NCI-H510A (cell line): ENCODE results near the gene LRP11.
A peak's percentile ranks its signal among the peaks of the same experiment; 100 is the strongest.
"Not testable (repeated sequence)": the region's sequence is repeated elsewhere in the genome, so short reads cannot be mapped to it uniquely, and the experiment has no call there.

Source experiments
- DNase-seq: peaks from one replicate; lab custom pipeline; 2025; lab: John Stamatoyannopoulos, UW

The LRP11 gene

DNA sequence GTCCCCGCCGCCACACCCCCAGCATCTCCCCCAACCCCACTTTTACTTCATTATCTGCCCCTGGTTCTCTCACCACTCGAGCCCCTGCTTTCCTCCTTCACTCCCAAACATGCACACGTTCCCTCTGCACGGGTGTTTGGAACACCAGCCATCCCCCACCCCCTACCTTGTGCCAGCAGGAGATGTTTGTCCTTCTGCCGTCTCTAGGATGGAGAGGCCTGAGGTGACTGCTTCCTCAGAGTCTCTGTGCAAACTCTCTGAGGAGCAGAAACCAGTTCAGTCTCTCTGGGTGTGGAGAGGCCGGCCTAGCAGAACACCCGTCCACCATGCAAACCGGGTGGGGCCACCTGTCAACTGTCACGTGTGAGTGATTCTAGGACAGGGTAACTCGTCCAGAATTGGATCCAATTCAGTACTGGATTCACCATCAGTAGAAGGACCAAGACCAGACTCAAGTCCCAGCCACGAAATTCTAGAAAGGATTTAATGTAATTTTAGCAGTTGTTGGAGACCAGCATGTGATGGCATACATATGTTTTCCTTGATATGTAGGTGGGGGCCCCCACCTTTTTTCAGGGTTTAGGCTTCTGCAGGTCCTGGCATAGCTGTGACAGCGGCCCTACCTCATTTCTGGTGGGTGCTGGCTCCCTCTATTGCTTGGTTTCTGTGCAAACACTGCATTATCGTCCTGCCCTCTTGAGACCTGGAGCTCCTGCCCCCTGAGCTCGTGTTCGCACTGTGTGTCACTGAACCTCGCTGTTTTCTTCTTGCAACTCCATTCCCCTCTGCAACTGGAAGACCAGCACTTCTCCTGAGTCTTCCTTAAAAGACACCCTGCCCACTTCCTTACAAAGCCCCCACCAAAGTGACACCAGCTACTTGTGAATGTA is 33.9 kb upstream of the LRP11 start, which contains the start of gene RAET1E:
RAET1E (minus strand) TSS at position 259 of the 890 bp plus-strand sequence. CDS start 7,212 bp downstream, outside the sequence.
- DNase-seq = no peak

DNA sequence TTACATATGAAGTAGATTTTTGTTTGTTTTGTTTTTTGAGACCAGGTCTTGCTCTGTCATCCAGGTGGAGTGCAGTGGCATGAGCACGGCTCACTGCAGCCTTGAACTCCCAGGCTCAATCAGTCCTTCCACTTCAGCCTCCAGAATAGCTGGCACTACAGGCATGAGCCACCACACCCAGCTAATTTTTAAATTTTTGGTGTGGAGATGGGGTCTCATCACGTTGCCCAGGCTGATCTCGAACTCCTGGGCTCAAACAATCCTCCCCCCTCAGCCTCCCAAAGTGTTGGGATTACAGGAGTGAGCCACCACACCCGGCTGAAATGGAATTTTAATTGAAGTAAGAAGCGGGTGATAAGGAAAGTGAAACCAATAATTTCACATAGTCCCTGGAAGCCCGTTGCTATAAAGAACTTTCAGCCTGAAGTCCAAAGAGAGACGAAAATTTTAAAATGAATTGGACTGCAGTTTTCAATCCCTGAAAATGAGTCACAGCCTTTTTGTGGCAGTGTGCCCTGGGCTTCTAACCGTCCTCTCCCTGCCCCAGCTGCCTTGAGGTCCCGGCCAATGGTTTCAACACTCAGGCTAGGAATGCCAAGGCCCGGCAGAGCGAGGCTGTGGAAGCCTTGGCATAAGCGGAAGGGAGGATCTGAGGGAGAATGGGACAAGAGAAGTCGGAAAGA is 33.0 kb upstream of the LRP11 start:
- no peak for DNase-seq

DNA sequence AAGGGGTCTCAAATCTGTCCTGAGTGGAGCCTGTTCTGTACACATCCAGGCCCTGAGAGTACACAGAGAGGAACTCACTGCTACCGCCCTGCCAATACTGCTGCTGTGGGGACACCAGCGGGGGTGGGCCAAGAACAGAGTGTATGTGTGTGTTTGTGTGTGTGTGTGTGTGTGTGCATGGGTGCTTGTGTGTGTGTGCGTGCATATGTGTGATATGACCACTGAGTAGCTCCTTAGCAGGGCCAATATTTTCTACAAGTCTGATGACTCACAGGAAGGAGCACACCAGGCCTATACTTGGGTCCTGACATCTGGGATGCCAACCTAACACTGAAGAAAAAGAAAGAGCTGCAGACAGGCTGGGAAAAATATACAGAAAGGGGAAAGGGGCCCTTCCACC is 32.3 kb upstream of the LRP11 start:
- DNase-seq = no peak

DNA sequence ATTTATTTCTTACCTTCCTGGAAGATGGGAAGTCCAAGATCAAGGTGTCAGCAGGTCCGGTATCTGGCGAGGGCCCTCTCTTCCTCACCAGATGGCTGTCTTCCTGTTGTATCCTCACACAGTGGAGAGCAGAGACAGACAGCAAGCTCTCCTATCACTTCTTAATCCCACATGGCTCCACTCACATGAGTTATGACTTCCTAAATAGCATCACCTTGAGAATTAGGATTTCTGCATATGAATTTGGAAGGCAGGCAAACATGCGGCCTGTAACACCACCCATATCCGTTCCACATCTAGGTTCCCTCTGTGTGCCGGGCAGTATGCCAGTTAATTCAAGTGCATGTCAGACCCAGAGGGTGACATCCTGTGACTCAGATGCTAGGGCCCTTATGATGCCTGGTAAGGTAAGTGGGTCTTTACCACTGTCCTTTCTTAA is 31.7 kb upstream of the LRP11 start:
- peak; percentile 33 for DNase-seq

DNA sequence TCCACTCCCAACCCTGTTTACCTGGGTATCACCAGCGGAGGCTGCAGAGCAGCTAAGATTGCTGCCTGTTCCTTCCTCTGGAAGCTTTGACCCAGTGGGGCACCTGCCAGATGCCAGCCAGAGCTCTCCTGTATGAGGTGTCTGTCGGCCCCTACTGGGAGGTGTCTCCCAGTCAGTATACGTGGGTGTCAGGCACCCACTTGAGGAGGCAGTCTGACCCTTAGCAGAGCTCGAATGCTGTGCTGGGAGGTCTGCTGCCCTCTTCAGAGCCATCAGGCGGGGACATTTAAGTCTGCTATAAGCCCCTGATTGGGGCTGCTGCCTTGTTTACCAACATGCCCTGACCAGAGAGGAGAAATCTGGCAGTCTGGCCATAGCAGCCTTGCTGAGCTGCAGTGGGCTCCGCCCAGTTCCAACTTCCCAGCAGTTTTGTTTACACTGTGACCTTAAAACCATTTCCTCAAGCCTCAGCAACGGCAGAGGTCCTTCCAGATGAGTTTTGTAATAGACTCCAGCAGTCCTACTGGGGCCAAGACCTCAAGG is 31.0 kb upstream of the LRP11 start:
- no peak for DNase-seq

DNA sequence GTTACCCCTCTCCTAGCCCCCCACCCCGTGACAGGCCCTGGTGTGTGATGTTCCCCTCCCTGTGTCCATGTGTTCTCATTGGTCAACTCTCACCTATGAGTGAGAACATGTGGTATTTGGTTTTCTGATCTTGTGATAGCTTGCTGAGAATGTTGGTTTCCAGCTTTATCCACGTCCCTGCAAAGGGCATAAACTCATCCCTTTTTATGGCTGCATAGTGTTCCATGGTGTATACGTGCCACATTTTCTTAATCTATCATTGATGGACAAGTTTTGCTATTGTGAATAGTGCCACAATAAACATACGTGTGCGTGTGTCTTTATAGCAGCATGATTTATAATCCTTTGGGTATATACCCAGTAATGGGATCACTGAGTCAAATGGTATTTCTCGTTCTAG is 27.7 kb upstream of the LRP11 start:
- not testable (repeated sequence) for DNase-seq

DNA sequence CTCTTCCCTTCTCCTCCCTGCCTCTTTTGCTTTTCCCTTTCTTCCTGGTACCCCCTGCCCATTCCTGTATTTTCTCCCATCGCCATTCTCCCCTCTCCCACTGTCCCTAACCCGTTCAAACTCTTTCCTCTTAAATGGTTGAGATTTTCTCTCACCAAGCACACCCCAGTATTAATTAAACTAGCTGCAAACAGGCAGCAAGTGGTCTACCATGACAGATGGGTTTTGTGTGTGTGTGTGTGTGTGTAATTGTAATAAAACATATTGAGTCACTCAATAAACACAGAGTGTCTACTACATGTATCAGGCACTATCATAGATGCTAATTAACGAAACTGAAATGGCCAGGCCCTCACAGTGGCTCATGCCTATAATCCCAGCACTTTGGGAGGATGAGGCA is 27.1 kb upstream of the LRP11 start:
- no peak for DNase-seq

DNA sequence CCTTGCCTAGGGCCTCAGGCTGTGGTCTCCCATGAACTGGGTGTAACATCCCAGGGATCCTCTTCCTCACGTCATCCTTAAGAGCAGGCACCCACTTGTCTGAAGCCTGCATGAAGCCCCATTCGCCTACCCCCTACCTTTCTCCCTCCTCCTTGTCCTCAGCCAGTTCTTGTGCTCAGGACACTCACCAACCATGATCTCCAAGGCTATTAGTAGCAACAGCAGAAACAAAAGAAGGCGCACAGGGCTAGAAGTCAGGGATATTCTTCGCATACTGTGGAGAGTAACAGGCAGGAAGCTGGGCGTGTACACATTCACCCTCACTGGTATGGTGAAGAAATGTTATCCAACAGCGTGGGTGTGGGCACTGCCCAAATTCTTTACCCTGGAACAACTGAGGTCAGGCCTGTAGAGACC is 26.5 kb upstream of the LRP11 start:
- no peak for DNase-seq

DNA sequence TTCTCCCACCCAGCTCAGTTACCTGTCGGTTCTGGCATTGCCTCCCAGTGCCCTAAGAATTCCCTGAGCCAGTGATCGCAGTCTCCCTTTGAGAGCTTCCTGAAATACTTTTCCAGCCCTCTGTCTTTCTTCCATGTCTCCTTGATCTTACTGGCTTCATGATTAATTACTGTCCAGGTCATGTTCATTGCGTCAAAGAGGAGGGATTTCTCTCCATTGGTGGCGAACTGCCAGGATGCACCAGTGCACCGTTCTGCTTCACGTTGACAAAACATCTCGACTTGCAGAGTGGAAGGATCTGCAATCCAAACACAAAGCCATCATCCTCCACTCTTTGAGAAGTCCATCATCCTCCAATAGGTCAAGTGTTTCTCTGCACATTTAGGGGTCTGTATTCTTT is 25.2 kb upstream of the LRP11 start:
- DNase-seq = no peak

DNA sequence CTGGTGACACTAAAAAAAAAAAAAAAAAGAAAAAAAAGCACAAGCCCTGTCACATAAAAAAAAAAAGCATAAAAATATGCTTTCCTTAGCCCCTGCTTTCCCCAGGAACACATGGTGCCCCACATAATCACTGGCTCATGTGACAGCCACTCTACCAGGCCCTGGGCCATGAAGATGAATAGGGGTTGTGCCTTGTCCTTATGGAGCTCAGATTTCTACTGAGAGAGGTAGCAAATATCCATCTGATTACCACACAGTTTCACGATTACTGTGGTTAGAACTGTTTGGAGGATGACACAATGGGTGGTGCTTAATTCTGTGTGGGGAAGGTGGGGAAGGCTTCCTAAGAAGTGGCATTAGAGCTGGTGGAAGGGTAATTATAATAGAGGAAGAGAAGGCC is 24.5 kb upstream of the LRP11 start:
- DNase-seq = no peak

DNA sequence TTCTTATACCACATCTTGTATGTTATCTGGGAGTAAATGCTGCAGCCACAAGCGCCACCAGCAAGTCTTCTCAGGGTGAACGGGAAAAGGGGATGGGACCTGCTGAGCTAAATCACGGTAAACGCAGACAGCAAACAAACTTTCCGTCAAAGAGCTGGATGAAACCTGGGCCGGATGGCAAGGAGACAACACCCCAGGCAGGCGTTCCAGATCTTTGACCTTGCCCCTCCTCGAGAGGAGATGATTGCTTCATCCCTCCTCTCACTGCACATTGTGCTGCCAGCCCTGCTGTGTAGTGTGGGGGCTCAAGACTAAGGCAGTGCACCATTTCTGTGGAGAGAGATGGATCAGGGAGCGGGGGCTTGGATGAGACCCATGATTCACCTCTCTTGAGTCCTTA is 23.9 kb upstream of the LRP11 start:
- no peak for DNase-seq

DNA sequence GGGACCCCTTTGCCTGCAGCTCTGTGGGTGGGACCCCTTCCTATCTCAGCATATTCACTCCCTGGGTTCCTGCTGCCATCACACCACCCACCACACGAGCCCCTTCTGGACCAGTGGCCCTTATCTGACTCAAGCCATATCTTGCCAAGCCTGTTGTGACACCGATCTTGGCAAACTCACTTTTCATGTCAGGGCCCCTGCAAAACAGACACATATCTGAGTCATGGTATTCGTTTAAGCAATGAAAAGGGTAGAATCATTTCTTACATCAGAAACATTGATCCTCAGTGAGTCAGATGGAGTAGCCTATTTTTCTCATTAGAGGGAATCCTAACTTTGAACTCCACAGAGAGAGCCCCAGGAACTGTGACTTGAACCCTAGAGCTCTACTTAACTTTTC is 23.2 kb upstream of the LRP11 start:
- no peak for DNase-seq

DNA sequence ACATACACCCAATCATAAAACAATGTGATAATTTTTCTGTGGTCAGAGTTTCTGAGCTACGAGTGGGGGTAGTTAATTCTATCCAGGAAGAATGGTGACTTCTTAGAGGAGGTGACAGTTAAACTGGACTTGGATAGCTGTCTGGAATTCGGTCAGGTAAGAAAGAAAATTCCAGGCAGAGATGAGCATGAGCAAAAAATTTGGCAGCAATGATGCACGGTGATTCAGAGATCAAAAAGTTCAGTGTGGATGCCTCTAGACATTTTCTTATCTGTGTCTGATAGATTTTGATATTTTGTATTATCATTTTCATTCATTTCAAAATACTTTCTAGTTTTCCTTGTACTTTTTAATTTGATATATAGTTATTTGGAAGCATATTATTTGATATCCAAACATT is 21.7 kb upstream of the LRP11 start:
- no peak for DNase-seq

DNA sequence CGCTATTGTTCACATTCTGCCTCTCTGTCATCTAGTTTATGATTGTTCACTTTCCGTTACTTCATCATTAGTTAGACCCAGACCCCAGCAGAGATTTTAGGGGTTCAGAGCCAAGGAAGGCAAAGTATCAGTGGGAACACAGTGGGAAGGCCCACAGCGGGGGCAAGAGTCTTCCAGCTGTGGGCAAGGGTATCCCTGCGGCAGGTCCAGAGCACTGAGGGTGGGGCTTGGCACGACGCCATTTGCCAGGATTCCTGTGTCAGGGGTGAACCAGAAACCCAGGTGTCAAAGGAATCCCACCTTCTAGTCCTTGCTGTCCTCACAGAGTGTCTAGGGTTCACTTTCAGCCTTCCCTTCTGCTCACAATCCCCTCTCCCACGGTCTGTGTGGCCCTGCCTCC is 20.5 kb upstream of the LRP11 start:
- DNase-seq = no peak

DNA sequence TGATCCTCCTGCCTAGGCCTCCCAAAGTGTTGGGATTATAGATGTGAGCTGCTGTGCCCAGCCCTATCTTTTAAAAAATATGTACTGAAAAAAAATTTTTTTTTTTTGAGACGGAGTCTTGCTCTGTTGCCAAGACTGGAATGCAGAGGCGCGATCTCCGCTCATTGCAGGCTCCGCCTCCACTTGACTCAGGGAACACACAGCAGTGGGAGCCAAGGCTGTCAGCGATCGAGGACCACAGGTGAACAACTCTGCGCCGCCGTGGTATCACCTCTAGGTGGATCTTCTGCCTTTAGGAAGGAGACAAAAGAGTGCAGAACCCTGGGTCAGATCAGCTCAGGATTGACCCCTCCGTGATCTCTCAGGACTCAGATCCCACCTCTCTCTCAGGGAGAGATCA is 20.1 kb upstream of the LRP11 start:
- DNase-seq = peak; percentile 53

DNA sequence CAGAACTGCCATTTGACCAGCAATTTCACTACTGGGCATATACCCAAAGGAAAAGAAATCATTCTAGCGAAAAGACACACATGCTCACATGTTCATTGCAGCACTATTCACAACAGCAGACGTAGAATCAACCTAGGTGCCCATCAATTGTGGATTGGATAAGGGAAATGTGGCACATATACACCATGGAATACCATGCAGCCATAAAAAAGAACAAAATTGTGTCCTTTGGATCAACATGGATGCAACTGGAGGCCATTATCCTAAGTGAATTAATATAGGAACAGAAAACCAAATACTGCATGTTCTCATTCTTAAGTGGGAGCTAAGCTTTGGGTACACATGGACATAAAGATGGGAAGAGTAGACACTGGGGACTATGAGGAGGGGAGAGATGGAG is 17.7 kb upstream of the LRP11 start:
- DNase-seq = no peak

DNA sequence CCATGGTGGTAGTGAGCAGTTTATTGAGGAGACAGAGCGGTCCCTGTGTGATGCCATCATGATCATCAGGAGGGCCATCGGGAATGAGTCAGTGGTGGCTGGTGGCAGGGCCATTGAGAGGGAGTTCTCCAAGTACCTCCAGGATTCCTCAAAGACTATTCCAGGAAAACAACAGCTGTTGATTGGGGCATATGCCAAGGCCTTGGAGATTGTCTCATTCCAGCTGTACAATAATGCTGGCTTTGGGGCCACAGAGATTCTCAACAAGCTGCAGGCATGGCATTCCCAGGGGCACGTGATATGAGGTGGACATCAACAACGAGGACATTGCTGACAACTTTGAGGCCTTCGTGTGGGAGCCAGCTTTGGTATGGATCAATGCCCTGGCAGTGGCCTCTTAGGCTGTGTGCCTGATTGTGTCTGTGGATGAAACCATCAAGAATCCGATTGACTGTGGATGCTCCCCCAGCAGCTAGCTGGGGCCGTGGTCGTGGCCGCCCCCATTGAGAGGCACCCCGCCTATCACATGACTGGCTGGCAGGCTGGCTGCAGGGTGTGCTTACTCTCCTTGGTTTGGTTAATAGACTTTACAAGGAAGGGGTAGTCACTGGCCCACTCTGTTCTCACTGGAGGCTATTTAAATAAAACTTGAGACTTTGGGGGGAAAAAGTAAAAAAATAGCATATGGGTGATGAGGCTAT is 17.1 kb upstream of the LRP11 start:
- no peak for DNase-seq

DNA sequence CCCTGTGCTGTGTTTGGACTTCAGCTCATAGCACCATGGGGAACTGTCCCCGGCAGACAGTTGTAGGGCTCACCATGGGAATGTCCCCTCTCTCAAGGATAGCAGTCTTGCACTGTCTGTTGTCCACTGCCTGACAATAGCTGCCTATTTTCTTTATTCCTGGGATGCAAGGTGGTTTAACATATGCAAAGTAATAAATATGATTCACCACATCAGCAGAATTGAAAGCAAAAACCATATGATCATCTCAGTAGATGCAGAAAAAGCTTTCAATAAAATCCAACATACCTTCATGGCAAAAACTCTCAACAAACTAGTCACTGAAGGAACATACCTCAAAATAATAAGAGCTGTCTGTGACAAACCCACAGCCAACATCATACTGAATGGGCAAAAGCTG is 13.5 kb upstream of the LRP11 start:
- no peak for DNase-seq

DNA sequence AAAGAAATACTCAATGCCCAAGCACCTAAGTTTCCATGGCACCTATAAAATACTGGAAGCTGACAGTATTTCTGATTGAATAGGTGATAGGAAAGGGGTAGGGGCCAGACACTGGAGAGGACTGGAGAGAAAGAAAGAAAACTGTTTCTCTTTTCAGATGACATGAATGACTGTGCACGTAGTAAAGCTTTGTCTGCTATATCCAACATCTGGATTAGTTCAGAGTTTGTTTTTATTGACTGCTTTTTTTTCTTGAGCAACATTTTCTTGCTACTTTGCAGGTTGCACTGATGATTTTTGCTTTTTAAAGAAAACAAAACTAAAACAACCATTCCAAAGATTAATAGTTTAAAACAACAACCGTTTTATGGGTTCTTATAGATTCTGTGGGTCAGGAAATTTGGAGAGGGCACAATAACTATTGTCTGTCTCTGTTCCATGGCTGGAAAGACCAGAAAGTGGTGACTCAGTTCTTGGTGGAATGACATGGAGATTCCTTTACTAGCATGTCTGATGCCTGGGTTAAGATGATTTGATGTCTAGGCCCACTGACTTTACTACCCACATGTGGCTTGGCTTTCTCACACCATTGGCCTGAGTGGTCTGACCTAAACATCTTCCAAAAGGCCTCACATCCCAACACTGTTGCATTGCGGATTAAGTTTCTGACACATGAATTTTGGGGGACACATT is 12.2 kb upstream of the LRP11 start:
- no peak for DNase-seq

DNA sequence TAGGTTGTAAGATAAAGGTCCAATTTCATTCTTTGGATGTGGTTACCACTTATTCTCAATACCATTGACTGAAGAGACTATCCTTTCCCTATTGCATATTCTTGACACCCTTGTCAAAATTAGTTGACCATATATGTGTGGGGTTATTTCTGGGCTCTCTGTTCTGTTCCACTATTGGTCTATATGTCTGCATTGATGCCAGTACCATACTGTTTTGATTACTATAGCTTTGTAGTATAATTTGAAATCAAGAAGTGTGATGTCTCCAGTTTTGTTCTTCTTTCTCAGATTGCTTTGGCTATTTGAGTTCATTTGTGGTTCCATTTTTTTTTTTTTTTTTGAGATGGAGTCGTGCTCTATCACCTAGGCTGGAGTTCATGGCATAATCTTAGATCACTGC is 8.1 kb upstream of the LRP11 start:
- DNase-seq = no peak

DNA sequence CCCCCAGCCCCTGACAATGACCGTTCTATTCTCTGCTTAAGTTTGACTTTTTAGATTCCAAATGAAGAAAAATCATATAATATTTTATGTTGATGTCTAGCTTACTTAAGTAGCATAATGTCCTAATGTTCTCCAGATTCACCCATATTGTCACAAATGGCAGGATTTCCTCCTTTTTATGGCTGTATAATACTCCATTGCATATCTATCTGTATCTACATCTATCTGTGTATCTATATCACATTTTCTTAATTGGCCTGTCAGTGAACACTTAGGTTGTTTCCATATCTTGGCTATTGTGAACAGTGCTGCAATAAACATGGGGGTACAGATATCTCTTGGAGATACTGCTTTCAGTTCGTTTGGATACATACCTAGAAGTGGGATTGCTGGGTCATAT is 7.0 kb upstream of the LRP11 start:
- DNase-seq = no peak
